Central memory CD8-positive, alpha-beta T cell (primary cell): ENCODE measurements around the gene TBC1D5.

Source experiments
- ATAC-seq: fragments of 150-1000 bp; cut with Tn5 transposase; replicated peaks from 2 replicates; pipeline ENCODE4 v1.10.0; 2022; ENCODE audit warnings: mild to moderate bottlenecking, moderate FRiP score, moderate number of reproducible peaks; ENCODE audit not compliant: poor library complexity, severe bottlenecking; ENCODE audit errors: extremely low read depth
- DNase-seq, 2 donors: peaks; one replicate each; pipeline ENCODE4 v3.0.0; 2021; ENCODE audit warnings: low spot score in 2 of 2
- H3K27ac Mint-ChIP-seq: one replicate; pipeline ENCODE4 v1.8.0; 2022; ENCODE audit warnings: low read depth, mild to moderate bottlenecking, moderate library complexity, mixed read lengths
- H3K27me3 Mint-ChIP-seq: one replicate; pipeline ENCODE4 v1.8.0; 2022; ENCODE audit warnings: mixed read lengths
- H3K36me3 Mint-ChIP-seq: one replicate; pipeline ENCODE4 v1.8.0; 2022; ENCODE audit warnings: mild to moderate bottlenecking, moderate library complexity, mixed read lengths; ENCODE audit not compliant: insufficient read depth
- H3K4me1 Mint-ChIP-seq: one replicate; pipeline ENCODE4 v1.8.0; 2022; ENCODE audit warnings: mixed read lengths
- H3K4me3 Mint-ChIP-seq: one replicate; pipeline ENCODE4 v1.8.0; 2022; ENCODE audit warnings: mild to moderate bottlenecking, moderate library complexity, mixed read lengths
- H3K9me3 Mint-ChIP-seq: one replicate; pipeline ENCODE4 v1.8.0; 2022; ENCODE audit warnings: mixed read lengths

Gene TBC1D5

DNA sequence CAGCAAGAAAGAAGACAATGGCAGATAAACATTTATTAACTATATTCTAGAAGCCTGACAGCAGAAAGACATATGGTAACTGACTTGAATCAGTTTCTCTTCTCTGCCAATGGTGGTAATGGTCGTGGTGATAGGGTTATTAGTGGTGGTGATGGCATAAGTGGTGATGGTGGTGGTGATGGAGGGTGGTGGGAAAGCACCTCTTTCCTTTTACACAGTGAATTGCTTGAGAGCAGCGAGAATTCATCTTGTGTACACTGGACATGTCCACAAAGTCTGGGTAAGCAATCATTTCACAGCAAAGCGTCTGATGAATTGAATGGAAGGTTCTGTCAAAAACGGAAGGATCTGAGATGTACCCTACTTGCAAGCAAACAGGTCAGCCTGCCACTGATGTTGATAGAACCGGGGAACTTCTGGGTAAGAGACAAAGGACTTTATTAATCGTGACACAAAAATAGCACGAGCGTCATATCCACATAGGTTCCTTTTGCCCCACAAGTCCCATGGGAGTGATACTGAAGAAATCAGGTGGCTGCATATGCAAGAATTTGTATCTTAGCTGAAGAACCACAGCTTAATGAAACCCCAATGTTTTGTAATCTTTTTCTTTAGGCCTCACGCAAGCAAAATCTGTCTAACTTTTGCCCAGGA is 23.5 kb upstream of the TBC1D5 start:
- Mint-ChIP-seq H3K9me3 (no peaks in the 10 kb centered on the region), H3K36me3 (no peaks in the 10 kb centered on the region), H3K27ac (no peak overlapping the region), H3K4me3 (no peak overlapping the region), H3K27me3 (peaks cover 23% of the 10 kb centered on the region), H3K4me1 (no peaks in the 10 kb centered on the region)
- ATAC-seq (no peak), DNase-seq (no peak)

DNA sequence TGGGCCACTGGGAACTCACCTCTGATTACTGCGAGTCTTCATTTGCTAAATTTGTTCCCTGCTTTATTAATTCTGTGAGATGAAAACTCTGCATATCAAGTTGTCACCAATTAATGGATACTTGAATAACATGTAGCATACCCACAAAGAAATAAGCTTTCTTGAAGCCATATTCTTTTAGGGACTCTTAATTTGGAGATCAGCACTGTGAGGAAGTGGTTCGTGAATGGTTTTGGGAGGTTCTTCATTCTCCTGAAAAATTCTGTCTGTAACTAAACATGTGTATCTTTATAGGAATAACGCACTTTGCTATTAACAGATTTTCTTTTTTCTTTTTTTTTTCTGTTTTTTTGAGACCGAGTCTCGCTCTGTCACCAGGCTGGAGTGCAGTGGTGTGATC is 19.1 kb upstream of the TBC1D5 start:
- ATAC-seq (no peak), DNase-seq (no peak)
- no peaks in the 10 kb centered on the region for H3K9me3 Mint-ChIP-seq
- no peak overlapping the region for H3K27ac Mint-ChIP-seq
- peaks cover 23% of the 10 kb centered on the region for H3K27me3 Mint-ChIP-seq
- H3K4me3 Mint-ChIP-seq, result no peak overlapping the region
- H3K4me1 Mint-ChIP-seq, result no peaks in the 10 kb centered on the region
- no peaks in the 10 kb centered on the region for H3K36me3 Mint-ChIP-seq

DNA sequence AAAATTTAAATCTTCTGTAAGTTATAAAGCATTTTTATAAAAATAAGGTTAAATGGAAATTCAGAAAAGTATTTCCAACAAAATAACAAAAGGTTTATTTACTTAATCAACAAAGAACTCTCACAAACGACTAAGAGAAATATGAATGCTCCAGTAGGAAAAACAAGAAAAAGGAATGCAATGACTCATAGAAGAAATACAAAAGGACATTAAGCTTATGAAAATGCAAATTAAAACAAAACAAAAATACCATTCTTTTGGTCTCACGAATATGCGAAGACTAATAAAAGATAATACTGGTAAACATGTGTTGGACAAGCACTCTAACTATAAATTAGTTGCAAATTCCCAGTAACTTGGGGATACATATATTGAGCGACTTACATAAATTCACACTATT is 17.5 kb upstream of the TBC1D5 start:
- H3K4me3 Mint-ChIP-seq, result no peak overlapping the region
- H3K9me3 Mint-ChIP-seq, result no peaks in the 10 kb centered on the region
- DNase-seq, result no peak
- ATAC-seq, result no peak
- no peak overlapping the region for H3K27ac Mint-ChIP-seq
- H3K4me1 Mint-ChIP-seq, result peaks cover 7% of the 10 kb centered on the region
- H3K36me3 Mint-ChIP-seq, result no peaks in the 10 kb centered on the region
- peaks cover 23% of the 10 kb centered on the region for H3K27me3 Mint-ChIP-seq

DNA sequence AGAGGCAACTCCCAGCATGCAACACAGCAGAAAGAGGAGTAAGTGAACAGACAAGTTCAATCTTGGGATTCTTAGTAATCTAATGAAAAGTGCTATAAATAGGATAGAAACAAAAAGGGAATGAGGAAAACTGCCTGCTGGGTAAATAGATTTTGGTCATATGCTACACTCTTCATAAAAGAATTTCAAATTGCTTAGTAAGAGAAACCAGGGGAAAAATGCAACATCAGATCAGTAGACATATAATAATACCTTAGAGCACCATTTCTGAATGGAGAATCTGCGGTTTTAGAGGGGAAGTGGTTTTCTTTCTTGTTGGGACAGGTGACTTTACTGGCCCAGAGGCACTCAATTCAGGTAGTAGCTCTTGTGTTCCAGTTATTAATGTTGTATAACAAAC is 13.4 kb upstream of the TBC1D5 start:
- Mint-ChIP-seq H3K27me3 (no peaks in the 10 kb centered on the region), H3K4me3 (no peak overlapping the region), H3K36me3 (no peaks in the 10 kb centered on the region), H3K9me3 (no peaks in the 10 kb centered on the region), H3K4me1 (peaks cover 7% of the 10 kb centered on the region), H3K27ac (no peak overlapping the region)
- ATAC-seq (no peak), DNase-seq (no peak)

DNA sequence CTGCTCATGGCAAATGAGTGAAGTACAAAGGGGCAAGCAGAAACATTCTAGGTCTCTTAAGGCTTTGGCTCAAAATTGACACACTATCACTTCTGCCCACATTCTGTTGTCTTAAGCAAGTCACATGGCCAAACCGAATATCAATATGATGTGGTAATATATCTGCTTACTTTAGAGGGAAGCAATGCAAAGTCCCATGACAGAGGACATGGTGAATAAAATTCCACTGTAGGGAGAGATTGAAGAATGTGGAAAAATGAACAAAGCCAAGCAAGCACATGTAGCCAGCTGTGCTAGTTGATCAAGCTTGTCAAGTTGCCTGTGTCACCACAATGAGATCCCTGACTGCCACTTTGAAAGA is 11.2 kb upstream of the TBC1D5 start:
- Mint-ChIP-seq H3K27me3 (no peaks in the 10 kb centered on the region), H3K27ac (no peak overlapping the region), H3K9me3 (no peaks in the 10 kb centered on the region), H3K36me3 (no peaks in the 10 kb centered on the region), H3K4me3 (no peak overlapping the region), H3K4me1 (peaks cover 20% of the 10 kb centered on the region)
- DNase-seq (no peak), ATAC-seq (no peak)

DNA sequence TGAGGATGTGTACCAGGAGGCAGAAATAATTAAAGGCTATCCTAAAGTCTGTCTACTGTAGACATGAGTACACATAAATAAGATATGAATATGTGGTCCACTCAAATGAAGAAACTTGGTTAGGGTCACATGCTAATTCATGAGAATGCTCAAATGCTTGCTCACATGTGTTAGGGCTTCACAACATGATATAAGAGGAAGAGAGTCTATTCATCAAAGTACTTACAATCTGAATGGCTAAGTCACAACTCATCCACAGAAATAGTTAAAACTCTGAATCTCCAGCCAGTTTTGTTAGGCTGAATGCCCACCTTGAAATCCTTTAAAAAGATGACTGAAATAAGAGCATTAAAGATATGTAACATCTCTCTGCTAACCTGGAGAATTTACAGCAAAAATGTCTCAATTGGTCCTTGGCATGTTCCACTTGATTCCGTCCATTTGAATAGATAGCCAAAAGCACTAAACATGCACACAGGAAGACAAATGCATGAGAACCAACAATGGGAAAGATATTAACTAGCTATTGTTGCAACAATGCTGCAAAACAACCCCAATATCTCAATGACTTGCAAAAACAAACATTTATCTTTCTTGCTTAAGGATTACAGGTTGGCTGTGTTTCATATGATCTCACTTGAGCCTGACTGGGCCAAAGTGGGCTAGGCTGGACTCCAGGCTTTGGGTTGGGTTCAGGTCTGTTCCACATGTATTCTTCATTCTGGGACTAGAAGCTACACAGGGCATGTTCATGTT is 10.6 kb upstream of the TBC1D5 start:
- H3K27ac Mint-ChIP-seq, result no peak overlapping the region
- H3K36me3 Mint-ChIP-seq, result no peaks in the 10 kb centered on the region
- no peaks in the 10 kb centered on the region for H3K27me3 Mint-ChIP-seq
- H3K4me3 Mint-ChIP-seq, result no peak overlapping the region
- peaks cover 20% of the 10 kb centered on the region for H3K4me1 Mint-ChIP-seq
- H3K9me3 Mint-ChIP-seq, result no peaks in the 10 kb centered on the region
- DNase-seq (no peak), ATAC-seq (no peak)

DNA sequence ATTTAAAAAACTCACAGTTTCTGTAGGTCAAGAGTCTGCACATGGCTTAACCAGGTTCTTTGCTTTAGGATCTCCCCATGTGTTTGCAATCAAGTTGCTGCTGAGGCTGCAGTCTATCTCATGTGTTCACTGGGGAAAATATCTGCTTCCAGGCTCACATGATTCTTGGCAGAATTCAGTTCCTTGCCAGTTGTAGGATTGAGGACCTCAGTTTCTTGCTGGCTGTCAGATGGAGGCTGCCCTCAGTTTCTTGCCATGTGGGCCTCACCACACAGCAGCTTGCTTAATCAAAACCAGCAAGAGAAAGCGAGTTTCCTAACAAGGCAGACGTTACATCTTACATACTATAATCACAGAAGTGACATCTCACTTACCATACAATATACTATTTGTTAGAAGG is 10.0 kb upstream of the TBC1D5 start:
- ATAC-seq (no peak), DNase-seq (no peak)
- no peak overlapping the region for H3K27ac Mint-ChIP-seq
- peaks cover 20% of the 10 kb centered on the region for H3K4me1 Mint-ChIP-seq
- no peaks in the 10 kb centered on the region for H3K9me3 Mint-ChIP-seq
- no peaks in the 10 kb centered on the region for H3K27me3 Mint-ChIP-seq
- H3K4me3 Mint-ChIP-seq, result no peak overlapping the region
- H3K36me3 Mint-ChIP-seq, result no peaks in the 10 kb centered on the region

DNA sequence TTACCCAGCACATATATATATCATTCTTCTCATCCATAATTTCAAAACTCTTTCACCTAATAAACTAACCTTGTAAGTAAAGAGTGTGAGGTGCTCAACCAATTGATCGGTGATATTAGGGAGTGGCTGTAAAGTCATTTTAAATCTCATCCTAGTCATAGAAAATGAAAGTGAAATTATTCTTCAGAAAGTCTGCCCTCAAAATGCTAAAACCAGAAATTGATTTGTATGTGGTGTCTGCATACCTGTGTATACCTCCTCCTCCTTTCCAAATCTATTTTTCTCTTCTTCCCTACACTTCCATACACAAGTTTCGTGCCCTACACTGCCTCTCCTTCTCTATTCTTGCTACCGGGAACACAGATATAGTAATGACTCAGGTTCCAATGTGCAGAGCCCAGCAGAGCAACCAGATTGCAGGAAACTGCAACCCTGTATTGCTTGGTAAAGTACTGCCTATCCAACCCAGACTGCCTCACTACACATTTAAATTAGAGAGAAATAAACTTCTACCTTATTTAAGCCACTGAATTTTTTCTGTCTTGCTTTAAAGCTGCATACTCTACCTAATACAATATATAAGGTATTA is 7.4 kb upstream of the TBC1D5 start:
- ATAC-seq, result peak; percentile 53
- no peak for DNase-seq
- Mint-ChIP-seq H3K27ac (peak overlapping the region; percentile 91), H3K27me3 (no peaks in the 10 kb centered on the region), H3K9me3 (no peaks in the 10 kb centered on the region), H3K36me3 (no peaks in the 10 kb centered on the region), H3K4me1 (peaks cover 13% of the 10 kb centered on the region), H3K4me3 (peak overlapping the region; percentile 76)

DNA sequence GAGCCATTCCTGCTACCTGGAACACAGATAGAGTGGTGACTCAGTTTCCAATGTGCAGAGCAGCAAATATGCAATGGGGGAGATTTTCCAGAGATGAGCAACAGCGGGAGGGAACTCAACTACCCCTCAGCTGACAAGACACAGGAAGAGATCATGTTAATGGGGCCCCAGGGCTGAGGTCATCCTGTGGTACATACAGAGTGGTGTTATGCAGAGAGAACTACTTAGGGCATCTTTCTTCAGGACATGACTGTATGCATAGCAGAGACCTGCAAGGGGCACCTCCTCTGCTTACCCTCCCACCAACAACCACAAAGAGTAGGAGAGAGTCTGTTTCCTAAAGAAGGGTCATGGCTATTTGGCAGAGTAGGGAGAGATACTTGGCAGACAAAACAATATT is 6.8 kb upstream of the TBC1D5 start:
- no peaks in the 10 kb centered on the region for H3K27me3 Mint-ChIP-seq
- peak overlapping the region; percentile 76 for H3K4me3 Mint-ChIP-seq
- peak; percentile 59 for ATAC-seq
- no peaks in the 10 kb centered on the region for H3K36me3 Mint-ChIP-seq
- no peaks in the 10 kb centered on the region for H3K9me3 Mint-ChIP-seq
- peak overlapping the region; percentile 91 for H3K27ac Mint-ChIP-seq
- no peak for DNase-seq
- peaks cover 13% of the 10 kb centered on the region for H3K4me1 Mint-ChIP-seq

DNA sequence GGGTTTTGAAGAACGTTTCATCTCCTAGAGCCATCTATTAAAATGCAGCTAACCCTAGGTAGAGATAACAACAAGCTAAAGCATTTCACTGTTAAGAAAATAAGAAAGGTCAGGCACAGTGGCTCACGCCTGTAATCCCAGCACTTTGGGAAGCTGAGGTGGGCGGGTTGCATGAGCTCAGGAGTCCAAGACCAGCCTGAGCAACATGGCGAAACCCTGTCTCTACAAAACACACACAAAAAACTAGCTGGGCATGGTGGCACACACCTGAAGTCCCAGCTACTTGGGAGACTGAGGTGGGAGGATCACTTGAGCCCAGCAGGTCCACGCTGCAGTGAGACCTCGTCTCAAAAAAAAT is 5.4 kb upstream of the TBC1D5 start:
- Mint-ChIP-seq H3K4me1 (peaks cover 19% of the 10 kb centered on the region), H3K4me3 (no peak overlapping the region), H3K27me3 (no peaks in the 10 kb centered on the region), H3K9me3 (no peaks in the 10 kb centered on the region), H3K36me3 (no peaks in the 10 kb centered on the region), H3K27ac (no peak overlapping the region)
- no peak for ATAC-seq
- DNase-seq, result no peak

DNA sequence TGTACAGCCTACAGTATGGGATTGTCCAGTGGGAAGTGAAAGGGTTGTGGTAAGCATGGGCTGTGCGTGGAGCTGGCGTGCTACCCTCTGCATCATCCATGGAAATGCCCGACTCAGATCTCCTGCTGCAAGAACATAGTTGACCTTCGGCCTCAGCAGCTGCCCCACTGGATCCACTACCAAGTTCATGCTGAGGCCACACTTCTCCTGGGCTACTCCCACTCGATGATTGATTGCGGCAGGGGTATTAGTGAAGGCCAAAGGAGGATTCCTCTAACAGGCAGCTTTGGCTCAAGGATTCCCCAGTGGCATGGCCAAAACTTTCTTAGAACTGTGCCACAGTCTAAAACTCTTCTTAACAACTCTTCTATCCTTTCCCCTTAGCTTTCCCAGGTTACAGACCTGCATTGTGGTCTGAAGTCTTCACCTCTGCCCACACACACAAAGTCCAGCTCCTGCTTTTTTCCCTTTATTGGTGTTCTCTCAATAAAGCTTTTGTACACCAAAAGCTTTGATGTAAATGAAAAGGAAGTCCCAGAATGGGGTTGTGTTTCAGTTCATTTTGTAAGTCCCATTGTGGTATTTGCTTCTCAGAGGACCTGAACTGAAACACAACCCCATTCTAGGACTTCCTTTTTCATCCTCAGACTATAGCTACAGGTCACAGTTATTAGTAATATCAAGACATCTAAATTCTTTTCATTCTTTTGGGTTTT is 4.9 kb upstream of the TBC1D5 start:
- H3K27ac Mint-ChIP-seq, result no peak overlapping the region
- H3K36me3 Mint-ChIP-seq, result peaks cover 4% of the 10 kb centered on the region
- no peak overlapping the region for H3K4me3 Mint-ChIP-seq
- peaks cover 19% of the 10 kb centered on the region for H3K4me1 Mint-ChIP-seq
- no peak for ATAC-seq
- no peaks in the 10 kb centered on the region for H3K9me3 Mint-ChIP-seq
- DNase-seq, result no peak
- no peaks in the 10 kb centered on the region for H3K27me3 Mint-ChIP-seq

DNA sequence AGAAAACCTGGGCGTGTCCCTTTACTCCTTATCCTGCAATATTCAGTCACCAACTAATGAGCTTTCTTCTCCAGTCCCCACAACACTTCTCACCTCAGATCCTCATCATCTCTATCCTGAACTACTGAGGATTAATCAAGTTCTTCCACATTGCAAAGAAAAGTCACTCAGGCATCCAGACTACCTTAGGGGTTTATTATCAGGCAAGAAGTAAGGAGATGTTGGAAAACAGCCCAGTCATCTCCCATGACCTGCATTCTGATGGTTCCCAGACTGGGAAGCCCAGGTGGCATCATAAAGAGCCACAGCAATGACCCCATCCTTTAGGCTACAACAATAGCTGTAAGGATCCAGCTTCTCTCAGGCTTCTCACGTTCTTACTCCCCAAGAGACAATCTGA is 3.5 kb upstream of the TBC1D5 start:
- H3K4me3 Mint-ChIP-seq, result no peak overlapping the region
- peaks cover 6% of the 10 kb centered on the region for H3K36me3 Mint-ChIP-seq
- ATAC-seq (no peak), DNase-seq (no peak)
- no peaks in the 10 kb centered on the region for H3K27me3 Mint-ChIP-seq
- H3K9me3 Mint-ChIP-seq, result no peaks in the 10 kb centered on the region
- peak overlapping the region; percentile 46 for H3K27ac Mint-ChIP-seq
- H3K4me1 Mint-ChIP-seq, result peaks cover 23% of the 10 kb centered on the region

DNA sequence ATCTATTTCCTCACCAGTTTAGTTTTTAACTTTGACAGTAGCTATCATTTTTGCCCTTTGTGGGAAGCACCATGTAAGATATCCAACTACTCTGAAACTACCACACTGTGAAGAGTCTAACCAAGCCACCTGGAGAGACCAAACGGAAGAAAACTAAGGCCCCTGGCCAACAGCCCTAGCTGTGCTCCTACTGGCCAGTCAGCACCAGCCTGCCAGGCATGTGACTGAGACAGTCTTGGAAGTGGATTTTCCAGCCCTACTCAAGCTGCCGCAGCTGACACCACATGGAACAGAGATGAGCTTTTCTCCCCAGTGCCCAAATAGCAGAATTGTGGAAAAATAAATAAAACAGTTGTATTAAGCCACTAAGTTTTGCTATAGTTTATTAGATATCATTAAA is 2.9 kb upstream of the TBC1D5 start:
- Mint-ChIP-seq H3K27ac (no peak overlapping the region), H3K9me3 (no peaks in the 10 kb centered on the region), H3K36me3 (peaks cover 6% of the 10 kb centered on the region), H3K4me3 (no peak overlapping the region), H3K4me1 (peaks cover 27% of the 10 kb centered on the region), H3K27me3 (no peaks in the 10 kb centered on the region)
- DNase-seq (no peak), ATAC-seq (no peak)
